GM10248 (cell line): Measurements from ENCODE around the gene KCNJ18.
"Not testable (repeated sequence)": the region's sequence is repeated elsewhere in the genome, so short reads cannot be mapped to it uniquely, and the experiment has no call there.

Experiments used
- CTCF ChIA-PET: fragments of 300-600 bp; sonication (Branson Sonifier 250); formaldehyde crosslinking; extraction: SDS; loops from one replicate; lab custom pipeline; 2021; ENCODE audit warnings: antibody characterized with exemption; lab: Yijun Ruan, JAX
- POLR2A ChIA-PET: fragments of 350-650 bp; sonication (Branson Sonifier 250); formaldehyde crosslinking; extraction: SDS; loops from one replicate; lab custom pipeline; 2020; ENCODE audit warnings: antibody characterized with exemption; lab: Yijun Ruan, JAX
- DNase-seq: peaks from one replicate; pipeline ENCODE4 v3.0.0; 2012; ENCODE audit errors: extremely low spot score
- CTCF ChIP-seq: IDR thresholded peaks from 2 replicates; pipeline ENCODE4 v1.5.1; 2012; ENCODE audit warnings: mild to moderate bottlenecking, low read depth; ENCODE audit errors: extremely low read depth, missing control alignments, control extremely low read depth

Gene KCNJ18

GRCh38 chr17:21737015-21737580, 44.8 kb downstream of the KCNJ18 start:
- CTCF ChIA-PET, POLR2A ChIA-PET: not testable (repeated sequence)

GRCh38 chr17:21738241-21738640, 45.9 kb downstream of the KCNJ18 start:
- DNase-seq, POLR2A ChIA-PET, CTCF ChIA-PET: not testable (repeated sequence)

More at GRCh38 chr17:21737015-21737580, 44.8 kb downstream of the KCNJ18 start:
- DNase-seq: not testable (repeated sequence)

GRCh38 chr17:21738877-21739474, 46.7 kb downstream of the KCNJ18 start:
- POLR2A ChIA-PET, DNase-seq, CTCF ChIA-PET: not testable (repeated sequence)

- DNase-seq, POLR2A ChIA-PET, CTCF ChIA-PET: not testable (repeated sequence)
Observed at GRCh38 chr17:21739485-21739884, 47.2 kb downstream of the KCNJ18 start.

- DNase-seq, CTCF ChIA-PET, POLR2A ChIA-PET: not testable (repeated sequence)
Observed at GRCh38 chr17:21740836-21741235, 48.5 kb downstream of the KCNJ18 start.

- CTCF ChIA-PET, POLR2A ChIA-PET, DNase-seq: not testable (repeated sequence)
Observed at GRCh38 chr17:21741520-21741919, 49.2 kb downstream of the KCNJ18 start.

- POLR2A ChIA-PET: no interaction called here
- CTCF ChIA-PET: no interaction called here
- no peak for DNase-seq
- TF ChIP-seq CTCF: no peak
Observed at GRCh38 chr17:21742326-21742725, 50.0 kb downstream of the KCNJ18 start.

GRCh38 chr17:21744151-21744550, 51.8 kb downstream of the KCNJ18 start:
- POLR2A ChIA-PET, CTCF ChIA-PET, DNase-seq: not testable (repeated sequence)

GRCh38 chr17:21744621-21745020, 52.3 kb downstream of the KCNJ18 start:
- POLR2A ChIA-PET, DNase-seq, CTCF ChIA-PET: not testable (repeated sequence)

GRCh38 chr17:21745385-21746054, 53.2 kb downstream of the KCNJ18 start:
- POLR2A ChIA-PET, DNase-seq, CTCF ChIA-PET: not testable (repeated sequence)

- POLR2A ChIA-PET, DNase-seq, CTCF ChIA-PET: not testable (repeated sequence)
Observed at GRCh38 chr17:21746415-21746814, 54.1 kb downstream of the KCNJ18 start.

GRCh38 chr17:21747195-21747915, 55.0 kb downstream of the KCNJ18 start:
- POLR2A ChIA-PET, CTCF ChIA-PET, DNase-seq: not testable (repeated sequence)

- POLR2A ChIA-PET, DNase-seq, CTCF ChIA-PET: not testable (repeated sequence)
Observed at GRCh38 chr17:21748686-21749085, 56.4 kb downstream of the KCNJ18 start.

- CTCF ChIA-PET, POLR2A ChIA-PET, DNase-seq: not testable (repeated sequence)
Observed at GRCh38 chr17:21749696-21750531, 57.6 kb downstream of the KCNJ18 start.

- DNase-seq, CTCF ChIA-PET, POLR2A ChIA-PET: not testable (repeated sequence)
Observed at GRCh38 chr17:21751111-21751510, 58.8 kb downstream of the KCNJ18 start.
